Spinal cord (tissue), 10 donors: ENCODE data around the gene GTF2H4. TPM values are rescaled to one million over a fixed set of nuclear protein-coding genes. Genes with fewer than 3 reads are reported as not detected.
"Not testable (repeated sequence)": the region's sequence is repeated elsewhere in the genome, so short reads cannot be mapped to it uniquely, and the experiment has no call there.

Source experiments
- DNase-seq, 6 donors: peaks; one replicate each; pipeline versions ENCODE4 v3.0.0 to v3.0.0-alpha.2; 2013 to 2015; ENCODE audit warnings: low spot score in 6 of 6, low read depth in 4 of 6
- H3K27ac ChIP-seq: one replicate; pipeline ENCODE4 v1.5.1; 2013; ENCODE audit warnings: low read depth, low read length, control low read depth
- H3K27me3 ChIP-seq: one replicate; pipeline ENCODE4 v1.6.1; 2013; ENCODE audit warnings: low read length; ENCODE audit not compliant: control insufficient read depth, insufficient read depth
- H3K36me3 ChIP-seq: one replicate; pipeline ENCODE4 v1.6.1; 2013; ENCODE audit warnings: low read length; ENCODE audit not compliant: control insufficient read depth, insufficient read depth
- H3K4me1 ChIP-seq: one replicate; pipeline ENCODE4 v1.6.1; 2013; ENCODE audit warnings: low read length; ENCODE audit not compliant: control insufficient read depth, insufficient read depth
- H3K4me3 ChIP-seq: one replicate; pipeline ENCODE4 v1.5.1; 2013; ENCODE audit warnings: low read depth, low read length, control low read depth
- H3K9me3 ChIP-seq: one replicate; pipeline ENCODE4 v1.6.1; 2013; ENCODE audit warnings: low read length; ENCODE audit not compliant: control insufficient read depth, insufficient read depth
- WGBS: methylation state at CpG from one replicate; pipeline ENCODE4 v1.1.5; 2013; ENCODE audit warnings: missing lambda C conversion rate; ENCODE audit not compliant: insufficient coverage; 5-methylcytosine and 5-hydroxymethylcytosine counted together
- long read RNA-seq, 4 donors: transcript quantifications; one replicate each; lab custom pipeline, GENCODE V29; 2026
- polyA plus RNA-seq, 2 donors: library from polyadenylated mRNA; unstranded; fragments of 120-200 nt; gene quantifications; one replicate each; pipeline ENCODE4 v1.2.1, GENCODE V29; 2013; ENCODE audit not compliant: insufficient read length in 2 of 2
- total RNA-seq, 2 donors: library from RNA; depleted of rRNA in 1 of 2; stranded (reverse); fragments of 120-200 nt in 1 of 2; fragments of >200 nt in 1 of 2; gene quantifications; one replicate each; pipeline versions ENCODE4 v1.2.3 to v1.2.4, GENCODE V29; 2013 to 2014
- donor health status: healthy.

The GTF2H4 gene
- total RNA-seq (10 to 100 TPM; 20.6 to 28.1 TPM), polyA plus RNA-seq (10 to 100 TPM; 42.0 to 48.4 TPM)
- long read RNA-seq, donor 1, partial matches to known transcripts: 0 of 3 reads
- long read RNA-seq, donor 1, other reads (novel, unspliced or antisense): 0 of 3 reads
- long read RNA-seq, donor 2, partial matches to known transcripts: 0 of 1 reads
- long read RNA-seq, donor 2, other reads (novel, unspliced or antisense): 0 of 1 reads
- long read RNA-seq, donor 3, partial matches to known transcripts: 0 of 4 reads
- long read RNA-seq, donor 3, other reads (novel, unspliced or antisense): 0 of 4 reads
- long read RNA-seq, donor 4, transcript GTF2H4-201 (14 exons, 1,735 nt): major isoform, 6 of 24 reads
- long read RNA-seq, donor 4, partial matches to known transcripts: 14 of 24 reads
- long read RNA-seq, donor 4, other reads (novel, unspliced or antisense): 0 of 24 reads

DNA sequence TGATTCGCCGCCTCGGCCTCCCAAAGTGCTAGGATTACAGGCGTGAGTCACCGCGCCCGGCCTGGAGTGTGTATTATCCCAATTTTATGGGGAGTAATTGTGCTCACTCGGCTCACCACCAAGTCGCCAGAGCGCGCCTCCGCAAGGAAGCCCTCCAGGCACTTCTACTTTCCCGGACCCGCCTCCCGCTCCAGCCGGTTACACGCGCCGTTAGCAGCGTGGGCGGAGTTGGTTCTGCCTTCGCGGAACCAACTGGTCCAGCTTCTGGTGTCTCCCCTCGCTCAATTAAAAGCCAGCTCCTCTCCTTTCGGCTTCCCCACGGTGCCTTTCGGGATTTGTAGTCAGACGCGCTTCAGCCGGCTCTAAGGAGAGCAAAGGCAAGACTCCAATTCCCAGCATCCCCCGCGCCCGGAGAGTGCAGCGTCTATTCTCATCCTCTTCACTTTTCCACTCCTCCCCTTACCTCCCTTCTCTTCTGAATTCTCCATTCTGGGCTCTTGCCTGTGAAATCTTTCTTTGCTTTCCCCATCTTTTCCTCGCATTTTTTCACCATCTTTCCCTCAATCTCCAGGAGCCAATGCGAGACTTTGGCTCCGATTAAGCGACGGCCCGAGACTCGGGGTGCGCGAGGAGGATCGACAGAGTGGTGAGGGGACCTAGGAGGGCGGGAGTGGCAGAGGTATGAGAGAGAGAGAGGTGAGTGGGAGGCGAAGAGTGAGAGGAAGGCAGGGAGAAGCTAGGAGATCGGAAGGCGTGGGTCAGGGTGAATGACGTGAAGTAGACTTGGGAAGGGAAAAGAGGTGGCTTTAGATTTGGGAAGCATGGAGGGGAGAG is at the start of gene GTF2H4:
Gene GTF2H4, plus strand, starts transcription at position 450 of the 834 bp plus-strand sequence.
- peaks cover 12% of the 10 kb centered on the region for H3K4me1 ChIP-seq
- no peaks in the 10 kb centered on the region for H3K27me3 ChIP-seq
- peak within 1 kb of the TSS; percentile 31 for H3K27ac ChIP-seq
- WGBS: under 1% methylated on average over 48 of the region's 49 CpGs
- peaks cover 30% of the 10 kb centered on the region for H3K36me3 ChIP-seq
- peak; percentile 91 to 100 (median 98) for DNase-seq
- peak within 1 kb of the TSS; percentile 82 for H3K4me3 ChIP-seq
- H3K9me3 ChIP-seq: no peaks in the 10 kb centered on the region

GRCh38 chr6:30859726-30860125 is 48.3 kb upstream of the GTF2H4 start:
- not testable (repeated sequence) for H3K4me1 ChIP-seq, H3K27ac ChIP-seq, H3K4me3 ChIP-seq, H3K36me3 ChIP-seq, DNase-seq, H3K9me3 ChIP-seq, H3K27me3 ChIP-seq
- 100% methylated on average over 4 of the region's 4 CpGs for WGBS

GRCh38 chr6:30861257-30862048 is 46.6 kb upstream of the GTF2H4 start:
- Histone ChIP-seq H3K36me3 (no peaks in the 10 kb centered on the region), H3K9me3 (peaks cover 3% of the 10 kb centered on the region), H3K27me3 (no peaks in the 10 kb centered on the region), H3K4me3 (no peak overlapping the region), H3K27ac (no peak overlapping the region), H3K4me1 (peaks cover 6% of the 10 kb centered on the region)
- no peak for DNase-seq
- 73% methylated on average over 2 of the region's 3 CpGs for WGBS

- no peak overlapping the region for H3K4me3 ChIP-seq
- no peaks in the 10 kb centered on the region for H3K27me3 ChIP-seq
- no peak for DNase-seq
- H3K27ac ChIP-seq: no peak overlapping the region
- 85% methylated on average over 7 of the region's 10 CpGs for WGBS
- no peaks in the 10 kb centered on the region for H3K36me3 ChIP-seq
- H3K4me1 ChIP-seq: no peaks in the 10 kb centered on the region
- peaks cover 3% of the 10 kb centered on the region for H3K9me3 ChIP-seq
Measured at GRCh38 chr6:30862156-30862875, 45.7 kb upstream of the GTF2H4 start.

DNA sequence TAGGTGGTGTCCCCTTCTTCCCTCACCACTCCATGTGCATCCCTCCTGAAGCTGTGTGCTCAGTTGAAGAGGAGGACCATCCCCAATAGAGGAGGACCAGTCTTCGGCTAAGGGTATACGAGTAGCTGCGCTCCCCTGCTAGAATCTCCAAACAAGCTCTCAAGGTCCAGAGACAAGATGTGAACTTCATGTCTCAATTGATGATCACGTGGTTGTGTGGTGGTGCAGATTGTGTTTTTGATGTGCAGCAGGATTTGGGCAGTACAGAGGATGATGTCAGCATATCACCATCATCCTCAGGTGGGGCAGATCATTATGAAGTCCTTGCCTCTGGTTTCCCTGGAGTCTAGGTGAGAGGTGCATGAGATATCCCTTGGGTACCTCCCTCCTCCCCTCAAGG is 43.7 kb upstream of the GTF2H4 start:
- Histone ChIP-seq H3K9me3 (peaks cover 3% of the 10 kb centered on the region), H3K27me3 (no peaks in the 10 kb centered on the region), H3K4me1 (no peaks in the 10 kb centered on the region), H3K36me3 (no peaks in the 10 kb centered on the region), H3K27ac (no peak overlapping the region), H3K4me3 (no peak overlapping the region)
- 100% methylated on average over 2 of the region's 4 CpGs for WGBS
- no peak for DNase-seq

- H3K27me3 ChIP-seq, H3K4me3 ChIP-seq, H3K4me1 ChIP-seq, DNase-seq, H3K36me3 ChIP-seq, H3K27ac ChIP-seq, H3K9me3 ChIP-seq: not testable (repeated sequence)
- WGBS: 92% methylated on average over 9 of the region's 12 CpGs
Measured at GRCh38 chr6:30869241-30869749, 38.7 kb upstream of the GTF2H4 start.

GRCh38 chr6:30870546-30870945 is 37.5 kb upstream of the GTF2H4 start:
- Histone ChIP-seq H3K36me3 (no peaks in the 10 kb centered on the region), H3K9me3 (peaks cover 5% of the 10 kb centered on the region), H3K4me3 (no peak overlapping the region), H3K4me1 (no peaks in the 10 kb centered on the region), H3K27ac (no peak overlapping the region), H3K27me3 (no peaks in the 10 kb centered on the region)
- no peak for DNase-seq

DNA sequence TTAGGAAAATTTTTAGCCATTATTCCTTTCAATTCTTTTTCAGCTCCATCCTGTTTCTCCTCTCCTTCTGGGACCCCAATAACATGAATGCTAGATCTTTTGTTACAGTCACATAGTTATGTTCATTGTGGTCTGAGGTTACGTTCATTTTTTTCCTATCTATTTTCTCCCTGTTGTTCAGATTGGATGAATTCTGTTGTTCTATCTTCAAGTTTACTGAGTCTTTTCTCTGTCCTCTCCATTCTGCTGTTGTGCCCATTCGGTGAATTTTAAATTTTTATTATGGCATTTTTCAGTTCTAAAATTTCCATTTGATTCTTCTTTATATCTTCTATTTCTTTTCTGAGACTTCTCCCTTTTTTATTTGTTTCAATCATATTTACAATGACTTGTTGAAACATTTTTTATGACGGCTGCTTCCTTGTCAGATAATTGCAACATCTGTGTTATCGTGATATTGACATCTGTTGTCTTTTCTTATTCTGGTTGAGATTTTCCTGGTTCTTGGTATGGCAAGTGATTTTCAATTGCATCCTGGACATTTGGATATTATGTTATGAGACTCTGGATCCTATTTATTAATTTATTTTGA is 36.3 kb upstream of the GTF2H4 start:
- Histone ChIP-seq H3K4me1 (peaks cover 2% of the 10 kb centered on the region), H3K27me3 (no peaks in the 10 kb centered on the region), H3K9me3 (peaks cover 5% of the 10 kb centered on the region), H3K36me3 (no peaks in the 10 kb centered on the region), H3K27ac (no peak overlapping the region), H3K4me3 (no peak overlapping the region)
- DNase-seq: no peak
- 100% methylated on average over 1 of the region's 4 CpGs for WGBS
